Tibial nerve (tissue), 3 donors: ENCODE results near the gene PUM1.

ENCODE experiments used
- CTCF ChIP-seq, 5 experiments: fragments of 200-600 bp in 3 of 5; fragments of 450-650 bp in 2 of 5; sonication (generic) in 3 of 5; IDR thresholded peaks; one replicate each; pipeline ENCODE4 v1.5.1; 2016 to 2019; ENCODE audit warnings: antibody characterized with exemption in 5 of 5, mild to moderate bottlenecking in 3 of 5, moderate library complexity in 2 of 5
- POLR2A ChIP-seq, 2 donors: fragments of 450-650 bp; IDR thresholded peaks; one replicate each; pipeline ENCODE4 v1.6.1; 2017; ENCODE audit warnings: antibody characterized with exemption in 2 of 2, mild to moderate bottlenecking in 2 of 2, moderate library complexity in 2 of 2

GRCh38 chr1:31055501-31055900, 10.0 kb downstream of the PUM1 start:
- no peak for TF ChIP-seq CTCF (IDR thresholded peaks at IDR 0.05)
- no peak for TF ChIP-seq POLR2A (IDR thresholded peaks at IDR 0.05)
